Trophoblast cell (in vitro differentiated cells and primary cell): Measurements from ENCODE around the gene EPN1.

Source experiments
- DNase-seq, 2 donors: peaks; one replicate each; pipeline ENCODE4 v3.0.0-alpha.2; 2016
- H2AFZ ChIP-seq: 2 replicates; pipeline ENCODE4 v1.6.1; 2013; ENCODE audit warnings: low read length, moderate library complexity, mild to moderate bottlenecking; ENCODE audit not compliant: insufficient read depth, poor library complexity
- H2AK5ac ChIP-seq: 2 replicates; pipeline ENCODE4 v1.6.1; 2013; ENCODE audit warnings: mild to moderate bottlenecking, low read length
- H2BK120ac ChIP-seq: 2 replicates; pipeline ENCODE4 v1.6.1; 2013; ENCODE audit warnings: low read length, mild to moderate bottlenecking, moderate library complexity; ENCODE audit not compliant: insufficient read depth, poor library complexity
- H2BK12ac ChIP-seq: 2 replicates; pipeline ENCODE4 v1.6.1; 2013; ENCODE audit warnings: mild to moderate bottlenecking, low read length, moderate library complexity
- H2BK5ac ChIP-seq: 2 replicates; pipeline ENCODE4 v1.6.1; 2013; ENCODE audit warnings: low read length, low read depth, moderate library complexity, mild to moderate bottlenecking; ENCODE audit not compliant: poor library complexity
- H3K14ac ChIP-seq: 2 replicates; pipeline ENCODE4 v1.6.1; 2013; ENCODE audit warnings: mild to moderate bottlenecking, low read length
- H3K18ac ChIP-seq: 2 replicates; pipeline ENCODE4 v1.6.1; 2013; ENCODE audit warnings: mild to moderate bottlenecking, low read length
- H3K23ac ChIP-seq: 2 replicates; pipeline ENCODE4 v1.6.1; 2013; ENCODE audit warnings: low read length
- H3K27ac ChIP-seq: 2 replicates; pipeline ENCODE4 v1.5.1; 2013; ENCODE audit warnings: low read depth, mild to moderate bottlenecking, inconsistent platforms, low read length, moderate library complexity
- H3K27me3 ChIP-seq: 2 replicates; pipeline ENCODE4 v1.6.1; 2013; ENCODE audit warnings: inconsistent platforms, mild to moderate bottlenecking, low read length, moderate library complexity; ENCODE audit not compliant: insufficient read depth
- H3K36me3 ChIP-seq, 2 experiments: 1 replicate in 1 of 2; 2 replicates in 1 of 2; pipeline ENCODE4 v1.6.1; 2013; ENCODE audit warnings: low read length in 2 of 2, mild to moderate bottlenecking in 2 of 2, moderate library complexity in 1 of 2; ENCODE audit not compliant: insufficient read depth in 2 of 2, control insufficient read depth in 1 of 2
- H3K4ac ChIP-seq: 2 replicates; pipeline ENCODE4 v1.6.1; 2013; ENCODE audit warnings: low read depth, mild to moderate bottlenecking, low read length, moderate library complexity
- H3K4me1 ChIP-seq, 2 experiments: 1 replicate in 1 of 2; 2 replicates in 1 of 2; pipeline ENCODE4 v1.6.1; 2013; ENCODE audit warnings: low read length in 2 of 2, mild to moderate bottlenecking in 2 of 2, moderate library complexity in 1 of 2; ENCODE audit not compliant: insufficient read depth in 2 of 2, control insufficient read depth in 1 of 2
- H3K4me2 ChIP-seq: 2 replicates; pipeline ENCODE4 v1.6.1; 2013; ENCODE audit warnings: inconsistent platforms, mild to moderate bottlenecking, low read length, moderate library complexity
- H3K4me3 ChIP-seq: 2 replicates; pipeline ENCODE4 v1.5.1; 2013; ENCODE audit warnings: mild to moderate bottlenecking, low read depth, low read length, inconsistent platforms
- H3K79me1 ChIP-seq: one replicate; pipeline ENCODE4 v1.6.1; 2013; ENCODE audit warnings: low read length
- H3K79me2 ChIP-seq: 2 replicates; pipeline ENCODE4 v1.6.1; 2013; ENCODE audit warnings: low read length, mild to moderate bottlenecking; ENCODE audit not compliant: control insufficient read depth, insufficient read depth, poor library complexity
- H3K9ac ChIP-seq: 2 replicates; pipeline ENCODE4 v1.6.1; 2013; ENCODE audit warnings: mild to moderate bottlenecking, low read length
- H3K9me3 ChIP-seq: 2 replicates; pipeline ENCODE4 v1.6.1; 2013; ENCODE audit warnings: low read depth, mild to moderate bottlenecking, control low read depth, inconsistent platforms, low read length; ENCODE audit not compliant: insufficient read depth
- H4K12ac ChIP-seq: 2 replicates; pipeline ENCODE4 v1.6.1; 2013; ENCODE audit warnings: low read depth, mild to moderate bottlenecking, low read length, moderate library complexity
- H4K8ac ChIP-seq: 2 replicates; pipeline ENCODE4 v1.6.1; 2013; ENCODE audit warnings: low read depth, mild to moderate bottlenecking, low read length, moderate library complexity
- H4K91ac ChIP-seq: one replicate; pipeline ENCODE4 v1.6.1; 2013; ENCODE audit warnings: low read depth, mild to moderate bottlenecking, low read length, moderate library complexity
- WGBS: extraction: QIAGEN DNeasy Blood & Tissue Kit; methylation state at CpG from one replicate; pipeline ENCODE4 v1.1.7; 2013; ENCODE audit warnings: missing lambda C conversion rate; ENCODE audit not compliant: insufficient read length, insufficient coverage; ENCODE audit errors: extremely low coverage; 5-methylcytosine and 5-hydroxymethylcytosine counted together

The EPN1 gene

GRCh38 chr19:55673889-55674288 is 1.1 kb upstream of the EPN1 start:
- H3K9me3 ChIP-seq = peaks cover 2% of the 10 kb centered on the region
- no peak overlapping the region for H3K14ac ChIP-seq
- no peaks in the 10 kb centered on the region for H3K27me3 ChIP-seq
- no peak overlapping the region for H2BK5ac ChIP-seq
- H3K79me1 ChIP-seq = peaks cover 4% of the 10 kb centered on the region
- no CpG with 5 or more reads among the region's 15 CpGs for WGBS
- peaks cover 9% of the 10 kb centered on the region for H3K79me2 ChIP-seq
- no peak overlapping the region for H3K4me2 ChIP-seq
- H3K4me3 ChIP-seq = no peak overlapping the region
- H2BK120ac ChIP-seq = no peak overlapping the region
- H2AFZ ChIP-seq = no peak overlapping the region
- H2BK12ac ChIP-seq = no peak overlapping the region
- H3K4me1 ChIP-seq = peaks cover 0 to 3% of the 10 kb centered on the region in 2 experiments
- H3K23ac ChIP-seq = no peak overlapping the region
- no peak overlapping the region for H3K9ac ChIP-seq
- no peak overlapping the region for H3K27ac ChIP-seq
- no peak overlapping the region for H4K91ac ChIP-seq
- no peak overlapping the region for H4K8ac ChIP-seq
- no peak overlapping the region for H4K12ac ChIP-seq
- no peak overlapping the region for H3K4ac ChIP-seq
- H2AK5ac ChIP-seq = no peak overlapping the region
- no peak for DNase-seq
- H3K36me3 ChIP-seq = peaks cover 45 to 56% of the 10 kb centered on the region in 2 experiments
- no peak overlapping the region for H3K18ac ChIP-seq

DNA sequence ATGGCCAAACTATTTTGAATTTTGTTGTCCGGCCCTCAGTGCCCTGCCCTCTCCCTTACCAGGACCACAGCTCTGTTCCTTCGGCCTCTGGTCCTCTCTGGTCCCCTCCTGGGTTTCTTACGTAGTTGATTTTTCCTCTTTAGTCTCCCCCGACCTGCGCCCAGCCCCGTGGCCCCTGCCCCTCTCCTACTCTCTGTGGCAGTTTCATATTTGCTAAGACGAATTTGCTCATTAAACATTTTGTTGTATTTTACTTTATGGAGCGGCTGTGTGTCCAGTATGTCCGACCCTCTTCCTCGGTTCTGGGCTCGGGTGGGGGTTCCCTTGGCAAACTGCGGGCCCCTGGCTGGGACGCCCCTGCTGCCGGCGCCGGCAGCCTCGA is 576 bp upstream of the EPN1 start:
- H3K79me2 ChIP-seq = peaks cover 9% of the 10 kb centered on the region
- H4K12ac ChIP-seq = no peak overlapping the region
- H3K36me3 ChIP-seq = peaks cover 45 to 56% of the 10 kb centered on the region in 2 experiments
- peaks cover 4% of the 10 kb centered on the region for H3K79me1 ChIP-seq
- no peak overlapping the region for H2AFZ ChIP-seq
- peak in 1 of 2 donors; percentile 5 for DNase-seq
- no peak overlapping the region for H2BK120ac ChIP-seq
- no peak overlapping the region for H3K4ac ChIP-seq
- H3K18ac ChIP-seq = no peak overlapping the region
- H2AK5ac ChIP-seq = no peak overlapping the region
- no peak overlapping the region for H2BK5ac ChIP-seq
- peak overlapping the region; percentile 70 for H3K9ac ChIP-seq
- no peak overlapping the region for H3K23ac ChIP-seq
- peak overlapping the region; percentile 73 for H4K8ac ChIP-seq
- peak overlapping the region; percentile 98 for H3K4me3 ChIP-seq
- H3K4me1 ChIP-seq = peaks cover 0 to 3% of the 10 kb centered on the region in 2 experiments
- peak overlapping the region; percentile 11 for H4K91ac ChIP-seq
- H3K27ac ChIP-seq = no peak overlapping the region
- H2BK12ac ChIP-seq = no peak overlapping the region
- peaks cover 2% of the 10 kb centered on the region for H3K9me3 ChIP-seq
- WGBS = no CpG with 5 or more reads among the region's 17 CpGs
- H3K14ac ChIP-seq = no peak overlapping the region
- H3K4me2 ChIP-seq = peak overlapping the region; percentile 65
- no peaks in the 10 kb centered on the region for H3K27me3 ChIP-seq

DNA sequence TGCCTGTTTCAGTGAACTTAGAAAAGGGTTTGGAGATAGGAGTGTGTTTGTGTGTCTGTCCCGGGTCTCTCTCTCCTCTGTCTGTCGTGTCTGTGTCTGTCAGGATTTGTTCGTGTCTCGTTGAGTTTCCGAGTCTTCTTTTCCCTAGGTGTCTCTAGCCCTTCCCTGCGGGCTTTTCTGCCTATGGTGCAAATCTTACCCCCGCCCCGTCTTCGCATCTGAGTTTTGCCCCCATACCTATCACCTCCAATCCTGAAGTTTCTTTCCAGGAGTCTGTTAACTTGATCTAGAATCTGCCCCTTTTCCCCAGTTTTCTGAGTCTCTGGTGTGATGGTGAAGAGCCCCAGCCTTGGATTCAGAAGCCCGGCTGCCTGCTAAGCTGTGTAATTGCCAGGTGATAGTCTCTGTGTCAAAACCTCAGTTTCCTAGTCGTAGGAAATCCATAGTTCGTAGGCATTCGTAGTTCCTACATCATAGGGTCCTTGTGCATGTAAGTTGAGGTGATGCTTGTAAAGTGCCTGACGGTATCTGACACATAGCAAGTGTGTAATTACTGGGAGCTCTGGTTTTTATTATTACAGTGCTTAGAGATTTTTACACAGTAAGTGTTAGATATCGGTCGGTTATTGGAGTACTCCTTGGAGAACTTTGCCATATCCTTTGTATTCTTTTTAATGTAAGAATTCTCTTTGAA is 782 bp downstream of the EPN1 start:
- no peak for DNase-seq
- Histone ChIP-seq H2BK5ac (peak overlapping the region; percentile 87), H3K23ac (peak overlapping the region; percentile 55), H3K27me3 (no peaks in the 10 kb centered on the region), H4K8ac (peak overlapping the region; percentile 95), H3K9me3 (no peaks in the 10 kb centered on the region), H3K79me2 (peaks cover 9% of the 10 kb centered on the region), H3K4ac (peak overlapping the region; percentile 89), H2BK12ac (no peak overlapping the region), H3K4me1 (peaks cover 0 to 3% of the 10 kb centered on the region in 2 experiments), H3K27ac (no peak overlapping the region), H3K18ac (peak overlapping the region; percentile 99), H3K9ac (peak overlapping the region; percentile 98), H4K91ac (peak overlapping the region; percentile 93), H2AFZ (peak overlapping the region; percentile 88), H3K79me1 (peaks cover 4% of the 10 kb centered on the region), H3K4me3 (peak overlapping the region; percentile 98), H2BK120ac (no peak overlapping the region), H3K14ac (peak overlapping the region; percentile 95), H3K36me3 (peaks cover 45 to 55% of the 10 kb centered on the region in 2 experiments), H2AK5ac (peak overlapping the region; percentile 60), H4K12ac (peak overlapping the region; percentile 93), H3K4me2 (peak overlapping the region; percentile 78)
- no CpG with 5 or more reads among the region's 16 CpGs for WGBS

DNA sequence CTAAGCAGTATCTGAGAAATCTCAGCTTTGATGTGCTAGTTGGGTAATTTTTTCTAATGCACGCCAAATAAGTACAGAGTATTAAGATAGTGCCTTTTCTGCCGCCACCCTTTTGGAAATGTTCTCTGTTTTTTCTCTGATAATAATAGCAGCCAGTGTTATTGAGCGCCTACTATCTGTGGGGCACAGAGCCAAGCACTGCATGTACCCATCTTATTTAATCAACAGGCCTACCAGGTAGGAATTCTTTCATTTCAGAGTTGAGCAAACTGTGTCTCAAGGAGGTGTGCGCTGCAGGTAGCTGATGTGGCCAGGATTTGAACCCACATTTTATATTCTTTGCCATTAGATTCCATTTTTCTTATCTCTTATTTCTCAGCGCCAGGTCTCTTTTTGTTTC is 1.4 kb downstream of the EPN1 start:
- WGBS = no CpG with 5 or more reads among the region's 5 CpGs
- H3K23ac ChIP-seq = no peak overlapping the region
- H2BK12ac ChIP-seq = no peak overlapping the region
- DNase-seq = no peak
- peak overlapping the region; percentile 34 for H3K4ac ChIP-seq
- no peak overlapping the region for H2BK120ac ChIP-seq
- H3K14ac ChIP-seq = no peak overlapping the region
- H2AFZ ChIP-seq = no peak overlapping the region
- H4K8ac ChIP-seq = no peak overlapping the region
- peak overlapping the region; percentile 20 for H3K4me2 ChIP-seq
- no peak overlapping the region for H3K9ac ChIP-seq
- H4K91ac ChIP-seq = no peak overlapping the region
- peaks cover 4% of the 10 kb centered on the region for H3K79me1 ChIP-seq
- no peaks in the 10 kb centered on the region for H3K9me3 ChIP-seq
- H3K27ac ChIP-seq = no peak overlapping the region
- H4K12ac ChIP-seq = no peak overlapping the region
- peaks cover 0 to 3% of the 10 kb centered on the region in 2 experiments for H3K4me1 ChIP-seq
- no peak overlapping the region for H2AK5ac ChIP-seq
- H3K79me2 ChIP-seq = peaks cover 9% of the 10 kb centered on the region
- H3K27me3 ChIP-seq = no peaks in the 10 kb centered on the region
- H2BK5ac ChIP-seq = no peak overlapping the region
- no peak overlapping the region for H3K4me3 ChIP-seq
- H3K18ac ChIP-seq = no peak overlapping the region
- H3K36me3 ChIP-seq = peaks cover 49 to 57% of the 10 kb centered on the region in 2 experiments
